Activated CD4-positive, alpha-beta T cell treated with anti-CD3 and anti-CD28 coated beads, Interleukin-2, amount 50 U/mL, for 24 hours (primary cell): ENCODE measurements around the gene HYAL1.
A peak's percentile ranks its signal among the peaks of the same experiment; 100 is the strongest.
"Not testable (repeated sequence)": the region's sequence is repeated elsewhere in the genome, so short reads cannot be mapped to it uniquely, and the experiment has no call there.

Experiments
- DNase-seq, 2 donors: peaks; one replicate each; pipeline ENCODE4 v3.0.0-alpha.2; 2020; ENCODE audit warnings: low read depth in 1 of 2, low spot score in 1 of 2

HYAL1 gene

GRCh38 chr3:50274371-50275104 lies 28.8 kb downstream of the HYAL1 start:
- DNase-seq: peak; percentile 63 to 68

DNA sequence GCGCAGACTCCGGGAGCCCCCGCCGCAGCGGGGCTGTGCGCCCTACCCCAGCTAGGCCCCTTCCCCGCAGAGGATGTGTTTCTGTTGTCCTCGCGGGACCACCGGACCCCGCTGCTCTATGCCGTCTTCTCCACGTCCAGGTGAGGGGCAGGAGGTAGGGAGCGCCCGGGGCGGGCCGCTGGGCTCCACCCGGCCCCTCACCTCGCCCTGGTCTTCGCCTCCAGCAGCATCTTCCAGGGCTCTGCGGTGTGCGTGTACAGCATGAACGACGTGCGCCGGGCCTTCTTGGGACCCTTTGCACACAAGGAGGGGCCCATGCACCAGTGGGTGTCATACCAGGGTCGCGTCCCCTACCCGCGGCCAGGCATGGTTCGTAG lies 29.7 kb downstream of the HYAL1 start:
- DNase-seq: no peak

DNA sequence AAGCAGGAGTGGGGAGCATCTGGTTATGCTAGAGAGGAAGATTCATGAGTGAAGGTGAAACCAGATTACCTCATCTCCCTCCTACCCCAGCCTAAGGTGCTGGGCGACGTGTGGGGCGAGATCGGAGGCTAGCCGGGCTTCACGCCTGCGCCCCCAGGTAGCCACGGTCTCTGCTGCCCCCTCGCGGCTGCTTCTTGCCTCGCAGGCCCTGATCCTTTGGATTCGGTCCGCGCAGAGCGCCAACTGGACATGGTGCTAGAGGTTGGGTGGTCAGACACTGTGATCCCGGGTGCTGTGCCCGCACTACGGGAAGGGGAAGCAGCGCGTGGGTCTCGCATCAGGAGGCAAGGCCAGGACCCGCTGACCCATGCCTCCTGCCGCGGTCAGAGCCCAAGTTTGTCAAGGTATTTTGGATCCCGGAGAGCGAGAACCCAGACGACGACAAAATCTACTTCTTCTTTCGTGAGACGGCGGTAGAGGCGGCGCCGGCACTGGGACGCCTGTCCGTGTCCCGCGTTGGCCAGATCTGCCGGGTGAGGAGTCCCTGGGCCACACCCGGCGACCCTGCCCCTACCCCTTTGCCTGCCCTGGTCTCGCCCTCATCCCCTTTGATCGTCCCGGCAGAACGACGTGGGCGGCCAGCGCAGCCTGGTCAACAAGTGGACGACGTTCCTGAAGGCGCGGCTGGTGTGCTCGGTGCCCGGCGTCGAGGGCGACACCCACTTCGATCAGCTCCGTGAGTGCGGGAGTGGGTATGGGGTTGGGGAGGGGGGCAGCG lies 30.3 kb downstream of the HYAL1 start:
- DNase-seq: peak; percentile 80 to 88

- DNase-seq: not testable (repeated sequence)
These were observed 30.9 kb downstream of the HYAL1 start for GRCh38 chr3:50272538-50272910.

DNA sequence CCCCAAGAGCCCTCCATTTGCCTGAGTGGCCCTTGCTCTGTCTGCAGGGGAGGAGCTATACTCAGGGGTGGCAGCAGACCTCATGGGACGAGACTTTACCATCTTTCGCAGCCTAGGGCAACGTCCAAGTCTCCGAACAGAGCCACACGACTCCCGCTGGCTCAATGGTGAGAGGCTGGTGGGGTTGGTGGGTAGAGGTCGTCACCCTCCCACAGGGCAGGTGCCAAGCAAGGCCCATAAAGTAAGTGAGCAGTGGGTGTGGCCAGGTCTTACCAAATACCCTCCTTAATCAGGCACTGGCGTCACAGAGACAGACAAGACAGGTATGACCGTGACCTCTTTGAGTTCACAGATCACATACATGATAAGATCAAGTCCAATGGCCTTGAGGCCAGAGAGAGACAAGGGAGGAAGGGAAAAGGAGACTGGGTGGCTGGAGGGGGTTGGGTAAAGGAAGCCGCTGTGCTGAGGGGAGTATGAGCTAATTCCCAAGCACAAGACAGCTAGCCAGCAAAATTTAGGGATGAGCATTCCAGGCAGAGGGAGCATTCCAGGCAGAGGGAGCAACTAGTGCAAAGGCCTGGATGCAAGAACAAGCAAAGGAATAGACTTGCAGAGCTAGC lies 31.9 kb downstream of the HYAL1 start:
- no peak for DNase-seq

GRCh38 chr3:50270422-50271224 lies 32.8 kb downstream of the HYAL1 start:
- DNase-seq: no peak

- no peak for DNase-seq
These were observed 33.4 kb downstream of the HYAL1 start for GRCh38 chr3:50269977-50270413.

GRCh38 chr3:50269460-50269859 lies 33.9 kb downstream of the HYAL1 start:
- DNase-seq: no peak

DNA sequence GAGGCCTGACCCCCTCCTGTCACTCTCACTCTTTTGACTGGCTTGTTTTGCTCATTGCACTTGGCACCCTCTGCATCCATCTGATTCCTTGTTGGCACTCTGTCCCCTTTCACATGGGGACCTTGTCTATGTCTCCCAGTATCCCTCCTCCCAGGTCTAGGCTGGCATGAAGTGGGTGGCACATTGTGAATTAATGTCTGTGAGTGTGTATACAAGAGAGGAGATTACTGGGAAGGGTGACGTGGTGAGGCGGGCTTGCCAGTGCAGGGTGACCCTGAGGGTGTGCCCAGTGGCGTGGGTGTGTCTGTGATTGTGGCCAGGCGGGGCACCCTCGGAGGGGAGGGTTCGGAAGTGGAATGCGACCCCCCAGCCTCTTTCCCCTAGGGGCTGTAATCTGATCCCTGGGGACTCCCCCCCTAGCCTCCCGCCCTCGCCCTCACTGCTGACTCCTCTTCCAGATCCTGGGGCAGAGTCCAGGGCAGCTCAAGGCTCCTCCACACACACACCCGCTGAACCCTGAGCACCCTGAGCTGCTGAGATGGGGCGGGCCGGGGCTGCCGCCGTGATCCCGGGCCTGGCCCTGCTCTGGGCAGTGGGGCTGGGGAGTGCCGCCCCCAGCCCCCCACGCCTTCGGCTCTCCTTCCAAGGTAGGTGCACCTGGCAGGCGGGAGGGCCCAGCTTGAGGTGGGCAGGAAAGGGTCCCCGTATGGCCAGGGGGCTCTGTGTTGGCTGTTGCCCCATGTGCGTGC lies 34.5 kb downstream of the HYAL1 start, which contains the start of gene SEMA3B:
SEMA3B (plus strand) TSS at position 445 of the 749 bp plus-strand sequence; CDS start at position 539, 94 bp downstream.
- DNase-seq: no peak

GRCh38 chr3:50268276-50268675 lies 35.1 kb downstream of the HYAL1 start:
- no peak for DNase-seq

- no peak for DNase-seq
These were observed 36.0 kb downstream of the HYAL1 start for GRCh38 chr3:50267280-50267913.

DNA sequence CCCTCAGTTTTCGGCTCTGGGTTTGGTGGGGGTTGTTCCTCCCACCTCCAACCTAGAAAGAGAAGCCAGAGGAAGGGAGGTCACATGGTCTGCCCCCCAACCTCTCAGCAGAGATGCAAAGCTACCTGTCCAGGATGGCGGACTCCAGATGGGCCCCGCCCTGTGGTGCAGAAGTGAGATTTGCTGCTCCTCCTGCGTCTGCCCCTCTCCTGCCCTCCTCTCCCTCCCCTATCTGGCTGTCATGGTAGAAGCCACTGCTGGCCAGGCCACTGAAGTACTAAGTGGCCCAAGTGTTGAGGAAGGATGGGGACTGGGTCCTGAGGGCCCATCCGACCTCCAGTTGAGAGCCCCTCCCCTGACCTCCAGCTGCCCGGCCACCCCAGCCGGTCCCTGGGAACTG lies 36.5 kb downstream of the HYAL1 start:
- no peak for DNase-seq

GRCh38 chr3:50266017-50266416 lies 37.4 kb downstream of the HYAL1 start:
- no peak for DNase-seq

- DNase-seq: no peak
These were observed 37.8 kb downstream of the HYAL1 start for GRCh38 chr3:50265571-50265970.

- no peak for DNase-seq
These were observed 38.3 kb downstream of the HYAL1 start for GRCh38 chr3:50264964-50265485.

- no peak for DNase-seq
These were observed 38.9 kb downstream of the HYAL1 start for GRCh38 chr3:50264383-50264963.

- DNase-seq: no peak
These were observed 39.6 kb downstream of the HYAL1 start for GRCh38 chr3:50263478-50264382.

DNA sequence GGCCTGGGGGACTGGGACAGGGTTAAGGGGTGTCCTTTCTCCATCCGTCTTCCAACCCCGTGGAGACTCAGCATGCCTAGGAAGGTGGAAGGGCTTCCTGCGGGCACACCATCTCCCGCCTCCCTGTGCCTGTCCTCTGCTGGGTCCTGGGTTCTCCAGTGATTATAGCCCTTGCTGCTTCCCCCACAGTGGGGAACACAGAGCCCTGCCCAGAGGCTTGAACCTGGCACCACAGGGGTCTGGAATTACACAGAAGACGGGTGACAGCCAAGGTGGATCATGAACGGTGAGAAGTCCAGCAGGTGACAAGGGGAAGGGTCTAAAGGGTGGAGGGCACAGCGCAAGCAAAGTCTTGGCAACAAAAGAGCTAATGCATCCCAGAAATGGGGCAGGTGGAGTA lies 40.6 kb downstream of the HYAL1 start:
- no peak for DNase-seq
